GM12891 (cell line): Measurements from ENCODE around the gene EIF3J. TPM values are rescaled to one million over a fixed set of nuclear protein-coding genes. Genes with fewer than 3 reads are reported as not detected.

ENCODE experiments used
- DNase-seq: peaks from one replicate; pipeline ENCODE4 v3.0.0; 2011; ENCODE audit warnings: low spot score; ENCODE audit not compliant: insufficient read length
- FAIRE-seq: peaks from 2 replicates; lab custom pipeline; 2011; peaks lifted over from hg19 to GRCh38; lab: Jason Lieb, UNC
- PAX5 ChIP-seq: IDR thresholded peaks from 2 replicates; pipeline ENCODE4 v1.6.1; 2011; ENCODE audit warnings: low read length, moderate library complexity, mild to moderate bottlenecking; ENCODE audit not compliant: insufficient read depth, severe bottlenecking
- POLR2A ChIP-seq: IDR thresholded peaks from 2 replicates; pipeline ENCODE4 v1.6.1; 2011; ENCODE audit warnings: low read depth, low read length, control low read depth
- POLR2AphosphoS5 ChIP-seq: IDR thresholded peaks from 2 replicates; pipeline ENCODE4 v1.6.1; 2011; ENCODE audit warnings: low read depth, low read length, control low read depth
- POU2F2 ChIP-seq: IDR thresholded peaks from 2 replicates; pipeline ENCODE4 v1.6.1; 2011; ENCODE audit warnings: low read depth, mild to moderate bottlenecking, control low read depth, low read length, moderate library complexity
- SPI1 ChIP-seq: IDR thresholded peaks from 2 replicates; pipeline ENCODE4 v1.6.1; 2011; ENCODE audit warnings: low read depth, low read length, control low read depth
- TAF1 ChIP-seq: IDR thresholded peaks from 2 replicates; pipeline ENCODE4 v1.6.1; 2011; ENCODE audit warnings: low read depth, low read length, control low read depth
- polyA plus RNA-seq: library from polyadenylated mRNA; unstranded; fragments of >200 nt; gene quantifications from one replicate; pipeline ENCODE4 v1.2.1, GENCODE V29; 2012; ENCODE audit warnings: low read depth, missing spikeins, inconsistent platforms; ENCODE audit not compliant: missing spikeins

EIF3J gene, protein sequence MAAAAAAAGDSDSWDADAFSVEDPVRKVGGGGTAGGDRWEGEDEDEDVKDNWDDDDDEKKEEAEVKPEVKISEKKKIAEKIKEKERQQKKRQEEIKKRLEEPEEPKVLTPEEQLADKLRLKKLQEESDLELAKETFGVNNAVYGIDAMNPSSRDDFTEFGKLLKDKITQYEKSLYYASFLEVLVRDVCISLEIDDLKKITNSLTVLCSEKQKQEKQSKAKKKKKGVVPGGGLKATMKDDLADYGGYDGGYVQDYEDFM
- polyA plus RNA-seq = 51.3 TPM

DNA sequence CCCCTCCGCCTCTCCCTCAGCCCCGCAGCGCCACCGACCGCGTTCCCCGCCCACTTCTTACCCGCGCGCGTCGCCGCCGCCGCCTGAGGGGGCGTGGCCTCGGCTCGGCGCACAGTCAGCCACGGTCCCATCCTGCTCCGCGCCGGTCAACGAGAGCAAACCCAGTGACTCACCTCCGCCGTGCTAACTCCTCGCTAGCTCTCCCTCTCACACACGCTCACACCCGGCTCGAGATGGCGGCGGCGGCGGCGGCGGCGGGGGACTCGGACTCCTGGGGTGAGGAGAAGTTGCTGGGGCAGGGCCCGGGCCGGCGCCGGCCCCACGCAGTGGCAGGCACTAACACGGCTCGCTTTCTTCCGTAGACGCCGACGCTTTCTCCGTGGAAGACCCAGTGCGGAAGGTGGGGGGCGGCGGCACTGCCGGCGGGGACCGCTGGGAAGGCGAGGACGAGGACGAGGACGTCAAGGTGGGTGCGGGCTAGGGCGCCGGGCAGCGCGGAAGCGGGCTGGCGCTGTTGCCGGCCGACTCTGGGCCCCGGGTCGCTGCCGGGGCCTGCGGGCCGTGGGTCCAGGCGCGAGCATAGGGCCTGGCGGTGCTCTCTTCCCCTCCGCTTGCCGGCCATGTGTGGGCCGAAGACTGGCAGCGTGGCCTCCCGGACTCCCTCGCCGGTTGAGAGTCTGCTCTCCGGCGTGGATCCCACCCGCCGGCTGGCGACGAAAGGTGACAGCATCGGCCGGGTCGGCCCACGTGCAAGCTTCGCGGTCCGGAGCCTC, at the start of gene EIF3J:
Gene EIF3J, plus strand, starts transcription at position 186 of the 773 bp plus-strand sequence. Its CDS starts 48 bp downstream, at position 234.
- FAIRE-seq (peak; percentile 96), DNase-seq (peak; percentile 85)
- TF ChIP-seq SPI1 (no peak), POLR2AphosphoS5 (peak; percentile 81), POU2F2 (no peak), PAX5 (no peak), TAF1 (peak; percentile 66), POLR2A (peak; percentile 77; the same call in 1 of the 2 replicates)

DNA sequence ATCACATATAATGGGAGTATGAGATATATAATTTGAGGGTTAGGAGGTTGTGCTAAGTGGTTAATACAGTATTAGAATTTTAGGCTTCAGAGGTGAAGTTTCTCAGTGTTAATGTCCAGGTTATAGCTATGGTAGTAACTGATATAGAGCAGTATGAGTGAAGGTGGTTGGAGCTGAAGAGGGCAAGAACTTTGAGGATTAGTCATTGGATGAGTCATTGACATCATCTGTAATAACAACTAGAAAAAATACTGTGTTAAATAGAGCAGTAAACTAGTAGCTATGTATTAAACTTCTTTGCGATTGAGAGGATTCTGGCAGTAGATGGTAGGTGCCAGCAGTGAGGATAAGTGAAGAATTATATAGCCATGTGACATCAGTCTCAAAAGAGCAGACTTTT, 47.5 kb upstream of the EIF3J start:
- FAIRE-seq = no peak
- no peak for TF ChIP-seq PAX5
- no peak for TF ChIP-seq POLR2AphosphoS5
- no peak for DNase-seq

GRCh38 chr15:44490622-44491021, 46.3 kb upstream of the EIF3J start:
- DNase-seq (no peak), FAIRE-seq (no peak)
- TF ChIP-seq POLR2AphosphoS5 (no peak), POLR2A (no peak), POU2F2 (no peak), SPI1 (no peak)

DNA sequence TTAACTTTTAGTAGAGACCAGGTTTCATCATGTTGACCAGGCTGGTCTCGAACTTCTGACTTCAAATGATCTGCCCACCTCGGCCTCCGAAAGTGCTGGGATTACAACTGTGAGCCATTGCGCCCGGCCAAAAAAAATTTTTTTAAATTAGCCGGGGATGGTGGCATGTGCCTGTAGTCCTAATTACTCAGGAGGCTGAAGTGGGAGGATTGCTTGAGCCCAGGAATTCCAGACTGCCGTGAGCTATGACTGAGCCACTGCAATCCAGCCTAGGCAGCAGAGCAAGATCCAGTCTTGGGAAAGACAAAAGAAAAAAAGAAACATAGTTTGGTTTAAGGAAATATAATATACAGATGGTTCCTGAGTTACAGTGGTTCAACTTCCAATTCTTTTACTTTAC, 44.9 kb upstream of the EIF3J start:
- TF ChIP-seq SPI1 (no peak), PAX5 (no peak), POLR2A (no peak), POU2F2 (no peak), POLR2AphosphoS5 (no peak), TAF1 (no peak)
- DNase-seq (no peak), FAIRE-seq (no peak)

DNA sequence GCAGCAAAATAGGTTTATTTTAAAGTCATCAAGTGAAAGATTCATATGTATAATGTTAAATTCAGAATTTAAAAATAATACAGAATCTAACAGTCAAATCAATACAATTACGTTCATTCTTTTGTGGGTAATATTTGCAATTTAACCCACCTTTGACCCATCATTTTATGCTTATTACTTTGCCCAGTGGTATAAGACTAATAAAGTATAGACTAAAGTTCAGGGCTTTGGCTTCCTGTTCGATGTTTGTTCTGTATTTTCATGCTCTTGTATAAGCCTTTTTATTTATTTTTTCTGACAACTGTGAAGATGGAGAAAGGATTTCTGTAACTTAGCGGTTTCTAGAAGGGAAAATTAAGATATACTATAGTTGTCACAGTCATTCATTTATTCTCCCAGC, 44.3 kb upstream of the EIF3J start:
- TF ChIP-seq PAX5 (no peak), POLR2A (no peak), TAF1 (no peak), POU2F2 (no peak), POLR2AphosphoS5 (no peak), SPI1 (no peak)
- DNase-seq = no peak
- no peak for FAIRE-seq

DNA sequence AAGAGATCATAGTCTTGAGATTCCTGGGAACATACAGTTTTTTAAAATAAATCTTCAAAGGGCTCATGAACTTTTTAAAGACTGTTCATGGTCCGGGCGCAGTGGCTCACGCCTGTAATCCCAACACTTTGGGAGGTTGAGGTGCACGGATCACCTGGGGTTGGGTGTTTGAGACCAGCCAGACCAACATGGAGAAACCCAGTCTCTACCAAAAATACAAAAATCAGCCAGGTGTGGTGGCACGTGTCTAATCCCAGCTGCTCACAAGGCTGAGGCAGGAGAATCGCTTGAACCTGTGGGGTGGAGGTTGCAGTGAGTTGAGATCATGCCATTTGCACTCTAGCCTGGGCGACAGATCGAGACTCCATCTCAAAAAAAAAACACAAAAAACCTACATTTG, 41.4 kb upstream of the EIF3J start:
- DNase-seq (no peak), FAIRE-seq (no peak)
- no peak for TF ChIP-seq POLR2A
- TF ChIP-seq PAX5 = no peak
- TF ChIP-seq POU2F2 = no peak
- no peak for TF ChIP-seq SPI1
- TF ChIP-seq TAF1 = no peak
- no peak for TF ChIP-seq POLR2AphosphoS5

DNA sequence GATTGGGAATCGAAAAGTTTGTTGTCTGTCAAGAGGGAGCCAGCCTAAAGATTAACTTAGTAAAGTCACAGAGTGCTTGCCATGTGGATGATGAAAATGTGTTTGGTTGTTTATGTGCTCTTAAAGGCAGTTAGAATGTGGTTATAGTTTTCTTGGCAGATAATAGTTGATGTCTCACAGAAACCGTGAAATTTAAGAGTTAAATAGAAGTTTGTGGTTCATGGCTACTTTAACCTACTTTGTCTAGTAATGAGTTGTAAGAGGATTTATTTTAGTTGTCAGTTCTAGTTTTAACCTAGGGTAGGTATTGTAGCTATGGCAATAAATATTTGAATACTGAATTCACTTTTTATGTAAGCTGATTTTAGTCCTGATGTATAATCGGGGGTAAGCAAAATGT, 36.4 kb upstream of the EIF3J start:
- FAIRE-seq = peak; percentile 81

DNA sequence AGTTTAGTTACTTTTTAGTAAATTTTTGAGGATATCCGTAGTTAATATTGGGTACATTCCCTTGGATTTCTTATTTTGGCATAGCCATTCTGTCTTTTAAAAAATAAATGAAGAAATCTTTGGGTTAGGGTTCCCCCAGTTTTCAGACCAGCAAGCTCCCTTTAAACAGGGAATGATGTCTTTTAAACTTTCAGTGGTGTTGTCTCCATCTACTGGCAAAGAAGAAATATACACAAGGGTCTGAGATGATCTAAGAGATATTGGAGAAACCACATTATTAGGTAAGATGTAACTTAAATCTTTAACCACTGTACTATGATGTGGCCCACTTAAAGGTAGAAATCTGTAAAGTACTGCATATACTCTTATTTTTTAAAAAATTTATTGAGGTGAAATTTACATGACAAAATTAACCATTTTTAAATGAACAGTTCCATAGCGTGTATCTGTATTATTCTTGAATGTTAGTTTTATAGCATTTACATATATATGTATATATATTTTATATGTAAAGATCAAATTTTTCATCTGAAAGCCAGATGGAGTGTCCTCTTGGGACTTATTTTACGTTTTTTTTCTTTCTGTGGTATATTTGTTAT, 35.1 kb upstream of the EIF3J start:
- FAIRE-seq (peak; percentile 48), DNase-seq (peak; percentile 12)
- no peak for TF ChIP-seq POLR2A
- no peak for TF ChIP-seq POU2F2
- no peak for TF ChIP-seq POLR2AphosphoS5
- TF ChIP-seq PAX5 = no peak
- TF ChIP-seq SPI1 = no peak
- no peak for TF ChIP-seq TAF1

More for the DNA sequence above, 36.4 kb upstream of the EIF3J start:
- no peak for DNase-seq
- TF ChIP-seq POU2F2 (no peak), PAX5 (no peak), POLR2A (no peak), TAF1 (no peak), POLR2AphosphoS5 (no peak), SPI1 (no peak)

GRCh38 chr15:44516436-44516835, 20.5 kb upstream of the EIF3J start:
- DNase-seq (no peak), FAIRE-seq (no peak)
- TF ChIP-seq TAF1 (no peak), POU2F2 (no peak), POLR2A (no peak), SPI1 (no peak), POLR2AphosphoS5 (no peak), PAX5 (no peak)
